K562 (cell line): ENCODE results near the gene MEF2D. TPM values are rescaled to one million over a fixed set of nuclear protein-coding genes. Genes with fewer than 3 reads are reported as not detected.
A peak's percentile ranks its signal among the peaks of the same experiment; 100 is the strongest.

ENCODE experiments used
- CEBPG ChIP-seq, 3 experiments: fragments of 200-800 bp in 1 of 3; sonication (Bioruptor generic) in 1 of 3; sonication (generic) in 1 of 3; formaldehyde crosslinking in 1 of 3; IDR thresholded peaks in 2 of 3; conservative IDR thresholded peaks in 1 of 3; 2 replicates each; pipeline versions ENCODE4 v1.6.1 to v1.8.0; 2016 to 2022; ENCODE audit warnings: missing compliant biosample characterization in 2 of 3, missing genetic modification characterization in 2 of 3, mild to moderate bottlenecking in 1 of 3, missing genetic modification reagents in 1 of 3
- EP400 ChIP-seq: fragments of 450-650 bp; IDR thresholded peaks from 2 replicates; pipeline ENCODE4 v1.6.1; 2017; ENCODE audit warnings: antibody characterized with exemption, mild to moderate bottlenecking, moderate library complexity
- HDAC1 ChIP-seq, 2 experiments: fragments of 450-650 bp; IDR thresholded peaks; 2 replicates each; pipeline ENCODE4 v1.6.1; 2016 to 2017; ENCODE audit warnings: inconsistent platforms in 1 of 2, mild to moderate bottlenecking in 1 of 2, moderate library complexity in 1 of 2
- MEIS2 ChIP-seq: fragments of 450-650 bp; IDR thresholded peaks from 2 replicates; pipeline ENCODE4 v1.6.1; 2014; ENCODE audit warnings: mild to moderate bottlenecking; ENCODE audit not compliant: partially characterized antibody
- NRF1 ChIP-seq, 2 experiments: fragments of 450-650 bp; IDR thresholded peaks in 1 of 2; conservative IDR thresholded peaks in 1 of 2; 2 replicates each; pipeline ENCODE4 v1.6.1; 2014; ENCODE audit warnings: mild to moderate bottlenecking in 2 of 2
- POU5F1 ChIP-seq: fragments of 150-350 bp; IDR thresholded peaks from 2 replicates; pipeline ENCODE4 v1.6.1; 2014; ENCODE audit warnings: borderline replicate concordance, low read length, low read depth, mild to moderate bottlenecking; ENCODE audit not compliant: partially characterized antibody
- RBBP5 ChIP-seq: fragments of 200-600 bp; sonication (generic); IDR thresholded peaks from 2 replicates; pipeline ENCODE4 v1.6.1; 2012; ENCODE audit warnings: borderline replicate concordance, mild to moderate bottlenecking, low read length, control low read depth, inconsistent platforms; ENCODE audit not compliant: insufficient read depth, poor library complexity, severe bottlenecking
- SMARCA5 ChIP-seq: fragments of 450-650 bp; IDR thresholded peaks from 2 replicates; pipeline ENCODE4 v1.6.1; 2016
- TGIF2 ChIP-seq: sonication (generic); formaldehyde crosslinking; IDR thresholded peaks from 2 replicates; pipeline ENCODE4 v1.8.1; 2022; ENCODE audit warnings: mild to moderate bottlenecking, missing genetic modification reagents, moderate library complexity
- ZBTB1 ChIP-seq: sonication (generic); formaldehyde crosslinking; IDR thresholded peaks from 2 replicates; pipeline ENCODE4 v1.8.1; 2023; ENCODE audit warnings: missing genetic modification reagents, low read depth, mild to moderate bottlenecking, borderline replicate concordance
- ZEB2 ChIP-seq: fragments of 450-650 bp; IDR thresholded peaks from 2 replicates; pipeline ENCODE4 v1.6.1; 2016
- polyA plus RNA-seq, 8 experiments: library from polyadenylated mRNA; depleted of rRNA in 4 of 8; stranded (reverse) in 5 of 8; unstranded in 3 of 8; fragments of >200 nt; fragmentation: Nextera tagmentation in 2 of 8; fragmentation: Illumina TruSeq in 1 of 8; extraction: Ambion mirVana in 2 of 8; extraction: Trizol in 1 of 8; gene quantifications; 2 replicates each; pipeline versions ENCODE4 v1.2.1 to v1.2.3, GENCODE V29; 2011 to 2014; ENCODE audit warnings: inconsistent platforms in 1 of 8, missing spikeins in 1 of 8
- total RNA-seq, 7 experiments: library from RNA; depleted of rRNA in 6 of 7; stranded (reverse); fragments of >200 nt in 6 of 7; fragmentation: Illumina TruSeq in 2 of 7; extraction: Trizol in 2 of 7; gene quantifications; 2 replicates each; pipeline versions ENCODE4 v1.2.1 to v1.2.3, GENCODE V29; 2011 to 2021; ENCODE audit warnings: low replicate concordance in 1 of 7
- TF ChIP-seq, protein P1 (sequence below), 2 experiments: fragments of 450-650 bp; IDR thresholded peaks; 2 replicates each; pipeline ENCODE4 v1.6.1; 2016; ENCODE audit warnings: mild to moderate bottlenecking in 2 of 2, borderline replicate concordance in 1 of 2, low read depth in 1 of 2, moderate library complexity in 1 of 2
- TF ChIP-seq, protein P2 (sequence below), 2 experiments: IDR thresholded peaks; 2 replicates each; pipeline ENCODE4 v1.6.1; 2011; ENCODE audit warnings: borderline replicate concordance in 1 of 2, control low read depth in 1 of 2, low read depth in 1 of 2, low read length in 1 of 2, mild to moderate bottlenecking in 1 of 2, mixed read lengths in 1 of 2, moderate library complexity in 1 of 2; ENCODE audit not compliant: insufficient read depth in 1 of 2, insufficient read length in 1 of 2, poor library complexity in 1 of 2, severe bottlenecking in 1 of 2; ENCODE audit errors: extremely low read depth in 1 of 2
- TF ChIP-seq, protein P3 (sequence below): fragments of 450-650 bp; formaldehyde crosslinking; IDR thresholded peaks from 2 replicates; pipeline ENCODE4 v1.4.0; 2020; ENCODE audit warnings: mild to moderate bottlenecking, moderate library complexity

Gene MEF2D
- total and polyA plus RNA-seq, 9 of the 15 experiments (the other 6 are each of a cell fraction or from before 2014, with no cell fraction given): 0.10 to 19.5 (median 2.6) TPM

DNA sequence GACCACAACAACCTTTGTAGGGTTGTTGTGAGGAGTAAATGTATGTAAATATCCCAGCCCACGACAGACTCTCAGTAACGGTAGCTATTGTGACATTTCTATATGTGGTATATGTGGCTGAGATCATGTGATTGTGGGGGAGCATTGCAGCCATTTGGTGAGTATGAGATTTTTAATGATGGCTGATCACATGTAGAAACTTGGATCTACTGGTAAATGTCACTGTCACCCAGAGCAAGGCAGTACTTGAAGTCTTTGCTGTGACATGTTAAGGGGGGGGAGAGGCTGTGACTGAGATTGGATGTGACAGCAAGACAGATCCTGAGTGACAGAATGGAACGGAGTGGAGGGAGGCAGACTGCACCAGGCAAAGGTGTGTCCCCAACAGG, 23.9 kb upstream of the MEF2D start (continued):
- TF ChIP-seq, protein P1, sequence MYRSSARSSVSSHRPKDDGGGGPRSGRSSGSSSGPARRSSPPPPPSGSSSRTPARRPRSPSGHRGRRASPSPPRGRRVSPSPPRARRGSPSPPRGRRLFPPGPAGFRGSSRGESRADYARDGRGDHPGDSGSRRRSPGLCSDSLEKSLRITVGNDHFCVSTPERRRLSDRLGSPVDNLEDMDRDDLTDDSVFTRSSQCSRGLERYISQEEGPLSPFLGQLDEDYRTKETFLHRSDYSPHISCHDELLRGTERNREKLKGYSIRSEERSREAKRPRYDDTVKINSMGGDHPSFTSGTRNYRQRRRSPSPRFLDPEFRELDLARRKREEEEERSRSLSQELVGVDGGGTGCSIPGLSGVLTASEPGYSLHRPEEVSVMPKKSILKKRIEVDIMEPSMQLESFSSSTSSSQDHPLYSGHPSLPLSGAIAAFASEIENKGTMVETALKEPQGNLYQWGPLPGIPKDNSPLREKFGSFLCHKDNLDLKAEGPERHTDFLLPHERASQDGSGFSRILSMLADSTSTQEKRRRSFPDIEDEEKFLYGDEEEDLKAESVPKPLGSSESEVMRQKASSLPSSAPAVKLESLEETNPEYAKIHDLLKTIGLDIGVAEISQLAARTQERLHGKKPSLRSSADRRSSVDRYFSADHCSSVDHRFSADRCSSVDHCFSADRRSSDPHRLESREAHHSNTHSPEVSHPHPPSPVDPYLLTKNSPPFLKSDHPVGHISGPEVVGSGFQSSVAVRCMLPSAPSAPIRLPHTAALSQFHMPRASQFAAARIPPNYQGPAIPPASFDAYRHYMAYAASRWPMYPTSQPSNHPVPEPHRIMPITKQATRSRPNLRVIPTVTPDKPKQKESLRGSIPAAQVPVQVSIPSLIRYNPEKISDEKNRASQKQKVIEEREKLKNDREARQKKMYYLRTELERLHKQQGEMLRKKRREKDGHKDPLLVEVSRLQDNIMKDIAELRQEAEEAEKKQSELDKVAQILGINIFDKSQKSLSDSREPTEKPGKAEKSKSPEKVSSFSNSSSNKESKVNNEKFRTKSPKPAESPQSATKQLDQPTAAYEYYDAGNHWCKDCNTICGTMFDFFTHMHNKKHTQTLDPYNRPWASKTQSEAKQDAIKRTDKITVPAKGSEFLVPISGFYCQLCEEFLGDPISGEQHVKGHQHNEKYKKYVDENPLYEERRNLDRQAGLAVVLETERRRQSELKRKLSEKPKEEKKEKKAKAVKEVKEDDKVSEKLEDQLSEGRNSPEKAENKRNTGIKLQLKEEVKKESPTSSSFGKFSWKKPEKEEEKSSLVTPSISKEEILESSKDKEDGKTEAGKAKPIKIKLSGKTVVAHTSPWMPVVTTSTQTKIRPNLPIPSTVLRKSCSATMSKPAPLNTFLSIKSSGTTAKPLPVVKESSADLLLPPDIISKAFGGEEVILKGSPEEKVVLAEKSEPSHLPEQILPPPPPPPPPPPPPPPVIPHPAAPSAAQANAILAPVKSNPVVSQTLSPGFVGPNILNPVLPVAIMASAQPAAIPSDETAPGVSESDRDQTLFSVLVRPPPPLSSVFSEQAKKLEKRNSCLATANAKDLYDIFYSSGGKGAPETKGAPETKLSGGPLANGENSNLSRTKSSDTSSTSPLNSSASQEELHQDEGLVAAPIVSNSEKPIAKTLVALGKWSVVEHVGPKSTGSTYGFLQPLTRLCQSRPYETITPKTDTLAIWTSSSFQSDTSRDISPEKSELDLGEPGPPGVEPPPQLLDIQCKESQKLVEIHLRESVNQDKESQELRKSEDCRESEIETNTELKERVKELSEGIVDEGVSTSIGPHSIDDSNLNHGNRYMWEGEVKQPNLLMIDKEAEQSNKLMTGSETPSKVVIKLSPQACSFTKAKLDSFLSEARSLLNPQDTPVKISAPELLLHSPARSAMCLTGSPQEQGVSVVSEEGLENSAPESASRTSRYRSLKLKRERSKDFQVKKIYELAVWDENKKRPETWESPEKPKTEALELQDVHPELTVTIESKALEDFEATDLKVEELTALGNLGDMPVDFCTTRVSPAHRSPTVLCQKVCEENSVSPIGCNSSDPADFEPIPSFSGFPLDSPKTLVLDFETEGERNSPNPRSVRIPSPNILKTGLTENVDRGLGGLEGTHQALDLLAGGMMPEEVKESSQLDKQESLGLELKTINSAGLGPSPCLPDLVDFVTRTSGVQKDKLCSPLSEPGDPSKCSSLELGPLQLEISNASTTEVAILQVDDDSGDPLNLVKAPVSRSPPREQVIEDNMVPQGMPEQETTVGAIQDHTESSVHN (IDR thresholded peaks at IDR 0.05; ENCODE audit: borderline replicate concordance in 1 of 2, low read depth in 1 of 2): 0 out of 4 replicates have a peak, but pooled peaks of 1 of the 2 experiments have one; percentile 21
- TF ChIP-seq CEBPG (CRISPR knock-in tag; IDR thresholded peaks at IDR 0.05) (peak; percentile 34; the same call in 1 of the 2 replicates), CEBPG (tag; conservative IDR thresholded peaks at IDR 0.05 in 1 of 2, IDR thresholded peaks at IDR 0.05 in 1 of 2) (peak in 1 of 2 experiments; percentile 45; a peak in 2 of 4 replicates), NRF1 (conservative IDR thresholded peaks at IDR 0.05 in 1 of 2, IDR thresholded peaks at IDR 0.05 in 1 of 2) (no peak), ZBTB1 (CRISPR knock-in tag) (no peak), ZEB2 (no peak), POU5F1 (no peak), SMARCA5 (no peak), EP400 (0 out of 2 replicates have a peak, but pooled peaks have one; percentile 12), HDAC1 (IDR thresholded peaks at IDR 0.05) (no peak), RBBP5 (no peak), MEIS2 (peak; percentile 64), TGIF2 (no peak)
- TF ChIP-seq, protein P2, sequence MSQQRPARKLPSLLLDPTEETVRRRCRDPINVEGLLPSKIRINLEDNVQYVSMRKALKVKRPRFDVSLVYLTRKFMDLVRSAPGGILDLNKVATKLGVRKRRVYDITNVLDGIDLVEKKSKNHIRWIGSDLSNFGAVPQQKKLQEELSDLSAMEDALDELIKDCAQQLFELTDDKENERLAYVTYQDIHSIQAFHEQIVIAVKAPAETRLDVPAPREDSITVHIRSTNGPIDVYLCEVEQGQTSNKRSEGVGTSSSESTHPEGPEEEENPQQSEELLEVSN (IDR thresholded peaks at IDR 0.05; ENCODE audit: borderline replicate concordance in 1 of 2, extremely low read depth in 1 of 2, insufficient read depth in 1 of 2, insufficient read length in 1 of 2, low read depth in 1 of 2, low read length in 1 of 2, poor library complexity in 1 of 2, severe bottlenecking in 1 of 2): no peak
- TF ChIP-seq, protein P3, sequence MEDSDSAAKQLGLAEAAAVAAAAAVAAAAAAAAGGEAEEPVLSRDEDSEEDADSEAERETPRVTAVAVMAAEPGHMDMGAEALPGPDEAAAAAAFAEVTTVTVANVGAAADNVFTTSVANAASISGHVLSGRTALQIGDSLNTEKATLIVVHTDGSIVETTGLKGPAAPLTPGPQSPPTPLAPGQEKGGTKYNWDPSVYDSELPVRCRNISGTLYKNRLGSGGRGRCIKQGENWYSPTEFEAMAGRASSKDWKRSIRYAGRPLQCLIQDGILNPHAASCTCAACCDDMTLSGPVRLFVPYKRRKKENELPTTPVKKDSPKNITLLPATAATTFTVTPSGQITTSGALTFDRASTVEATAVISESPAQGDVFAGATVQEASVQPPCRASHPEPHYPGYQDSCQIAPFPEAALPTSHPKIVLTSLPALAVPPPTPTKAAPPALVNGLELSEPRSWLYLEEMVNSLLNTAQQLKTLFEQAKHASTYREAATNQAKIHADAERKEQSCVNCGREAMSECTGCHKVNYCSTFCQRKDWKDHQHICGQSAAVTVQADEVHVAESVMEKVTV (CRISPR knock-in tag): no peak
